Spleen (tissue), 13 donors: ENCODE measurements around the gene POLR2I. TPM values are rescaled to one million over a fixed set of nuclear protein-coding genes. Genes with fewer than 3 reads are reported as not detected.
A peak's percentile ranks its signal among the peaks of the same experiment; 100 is the strongest.

Source experiments
- DNase-seq: peaks from one replicate; pipeline ENCODE4 v3.0.0-alpha.2; 2020
- H3K27ac ChIP-seq, 8 donors: fragments of 200-600 bp; sonication (generic) in 7 of 8; 1 replicate in 4 of 8; 2 replicates in 4 of 8; pipeline versions ENCODE4 v1.5.0 to v1.8.0; 2016 to 2021; ENCODE audit warnings: inconsistent platforms in 4 of 8, mild to moderate bottlenecking in 4 of 8, moderate library complexity in 1 of 8
- H3K27me3 ChIP-seq, 7 donors: fragments of 200-600 bp; sonication (generic) in 6 of 7; replicated peaks in 1 of 7; 1 replicate in 4 of 7; 2 replicates in 3 of 7; pipeline versions ENCODE4 v1.5.0 to v1.8.0; 2016 to 2021; ENCODE audit warnings: inconsistent platforms in 3 of 7, mild to moderate bottlenecking in 1 of 7
- H3K36me3 ChIP-seq, 6 donors: fragments of 200-600 bp; sonication (generic) in 5 of 6; 1 replicate in 4 of 6; 2 replicates in 2 of 6; pipeline versions ENCODE4 v1.5.0 to v1.8.0; 2016 to 2021; ENCODE audit warnings: inconsistent platforms in 2 of 6
- H3K4me1 ChIP-seq, 6 donors: fragments of 200-600 bp; sonication (generic) in 5 of 6; 1 replicate in 3 of 6; 2 replicates in 3 of 6; pipeline versions ENCODE4 v1.5.0 to v1.8.0; 2016 to 2021; ENCODE audit warnings: inconsistent platforms in 3 of 6
- H3K4me3 ChIP-seq, 8 donors: fragments of 200-600 bp; sonication (generic) in 7 of 8; 1 replicate in 4 of 8; 2 replicates in 4 of 8; pipeline versions ENCODE4 v1.5.0 to v1.8.0; 2016 to 2021; ENCODE audit warnings: inconsistent platforms in 4 of 8, mild to moderate bottlenecking in 4 of 8, moderate library complexity in 2 of 8
- H3K9me3 ChIP-seq, 8 donors: fragments of 200-600 bp; sonication (generic) in 7 of 8; 1 replicate in 4 of 8; 2 replicates in 4 of 8; pipeline versions ENCODE4 v1.5.0 to v1.8.0; 2016 to 2021; ENCODE audit warnings: inconsistent platforms in 4 of 8
- CTCF ChIP-seq, 11 experiments: fragments of 200-600 bp in 7 of 11; fragments of 450-650 bp in 4 of 11; sonication (generic) in 4 of 11; IDR thresholded peaks in 8 of 11; conservative IDR thresholded peaks in 3 of 11; 1 replicate in 7 of 11; 2 replicates in 4 of 11; pipeline versions ENCODE4 v1.4.0 to v1.8.0; 2016 to 2021; ENCODE audit warnings: antibody characterized with exemption in 11 of 11, inconsistent platforms in 4 of 11, mild to moderate bottlenecking in 1 of 11
- POLR2A ChIP-seq, 3 donors: fragments of 450-650 bp; IDR thresholded peaks; one replicate each; pipeline ENCODE4 v1.5.1; 2017; ENCODE audit warnings: antibody characterized with exemption in 3 of 3, mild to moderate bottlenecking in 1 of 3
- POLR2AphosphoS5 ChIP-seq, 3 donors: sonication (generic); formaldehyde crosslinking; IDR thresholded peaks; one replicate each; pipeline ENCODE4 v1.5.1; 2017; ENCODE audit warnings: antibody characterized with exemption in 3 of 3
- WGBS, 5 donors: extraction: QIAGEN DNeasy Blood & Tissue Kit in 3 of 5; methylation state at CpG; one replicate each; pipeline versions ENCODE4 v1.1.5 to v1.1.7; 2013 to 2018; 5-methylcytosine and 5-hydroxymethylcytosine counted together
- intact Hi-C: fragments of 100-400 bp; cut with DNase I; formaldehyde crosslinking; loops from one replicate; pipeline ENCODE4 v1.15.0; 2023; ENCODE audit warnings: low total_unique reads
- long read RNA-seq, 2 donors: transcript quantifications; one replicate each; lab custom pipeline, GENCODE V29; 2026
- polyA plus RNA-seq, 3 donors: library from polyadenylated mRNA; stranded (reverse); fragments of 200-250 nt; gene quantifications; one replicate each; pipeline ENCODE4 v1.2.1, GENCODE V29; 2013
- total RNA-seq, 7 donors: library from RNA; depleted of rRNA in 3 of 7; stranded (reverse); fragments of >200 nt in 3 of 7; fragmentation: NEBNext Ultra II Directional in 4 of 7; extraction: Animal tissue kit (Norgen Biotek cat#: 25700) in 4 of 7; gene quantifications; one replicate each; pipeline versions ENCODE4 v1.1.0 to v1.2.1, GENCODE V29; 2016 to 2021
- donor health status: healthy with polysubstance abuse.
- donor health status: DM: no; HTN: no; CAD: no; lungs with moderate emphysema.
- donor health status: DM: no; HTN: no; CAD: no.
- donor health status: Bipolar disorder and iron deficiency.
- donor health status: healthy.
- donor health status: DM: no; HTN: no; CAD: no.
- donor health status: DM: yes; HTN: yes; CAD: no.

Gene POLR2I
- total RNA-seq = 10 to 100 TPM; 23.1 to 42.3 (median 36.6) TPM
- polyA plus RNA-seq = 10 to 100 TPM; 46.2 to 60.3 (median 52.4) TPM
- long read RNA-seq, donor 1, transcript POLR2I-206 (5 exons, 542 nt) = minor isoform, 5 of 47 reads
- long read RNA-seq, donor 1, transcript POLR2I-201 (6 exons, 913 nt) = major isoform, 41 of 47 reads
- long read RNA-seq, donor 1, partial matches to known transcripts = 0 of 47 reads
- long read RNA-seq, donor 1, other reads (novel, unspliced or antisense) = 0 of 47 reads
- long read RNA-seq, donor 2, transcript POLR2I-201 (6 exons, 913 nt) = major isoform, 24 of 25 reads
- long read RNA-seq, donor 2, partial matches to known transcripts = 0 of 25 reads
- long read RNA-seq, donor 2, other reads (novel, unspliced or antisense) = 0 of 25 reads

GRCh38 chr19:36114721-36115452 lies at the start of gene POLR2I:
POLR2I (minus strand) TSS chr19:36114875; CDS start chr19:36114856, 19 bp downstream.
- H3K4me1 ChIP-seq = peaks cover 15 to 57% (median 35%) of the 10 kb centered on the region in 6 donors
- peaks cover 0 to 71% (median 41%) of the 10 kb centered on the region in 6 donors for H3K36me3 ChIP-seq
- intact Hi-C loops = loop anchor here (10.0 kb wide), 1 partner anchor 60 kb away; the partner anchor contains the start of genes THAP8 and WDR62
- TF ChIP-seq CTCF (IDR thresholded peaks at IDR 0.05 in 8 of 11, conservative IDR thresholded peaks at IDR 0.05 in 3 of 11) = peak in 2 of 11 experiments; percentile 23 to 33
- peak in 1 of 3 donors; percentile 47 for TF ChIP-seq POLR2A (IDR thresholded peaks at IDR 0.05)
- TF ChIP-seq POLR2AphosphoS5 (IDR thresholded peaks at IDR 0.05) = peak; percentile 94 to 95 (median 95)
- H3K27me3 ChIP-seq = no peaks in the 10 kb centered on the region
- DNase-seq = peak; percentile 99
- H3K9me3 ChIP-seq = no peaks in the 10 kb centered on the region
- H3K4me3 ChIP-seq = peak within 1 kb of the TSS; percentile 55 to 96 (median 80)
- peak within 1 kb of the TSS; percentile 64 to 96 (median 92) for H3K27ac ChIP-seq
- WGBS, 5 donors = 0% methylated on average over 48 to 60 of the region's 60 CpGs

GRCh38 chr19:36163813-36164212 lies 49.1 kb upstream of the POLR2I start:
- Histone ChIP-seq H3K4me3 (no peak overlapping the region), H3K27ac (no peak overlapping the region), H3K9me3 (no peaks in the 10 kb centered on the region), H3K27me3 (no peaks in the 10 kb centered on the region), H3K4me1 (peaks cover 0 to 5% (median under 1%) of the 10 kb centered on the region in 6 donors), H3K36me3 (peaks cover 0 to 53% (median 0%) of the 10 kb centered on the region in 6 donors)
- 93 to 97% (median 96%) methylated on average over 12 of the region's 12 CpGs for WGBS, 5 donors
- DNase-seq = peak; percentile 38
- TF ChIP-seq POLR2AphosphoS5 (IDR thresholded peaks at IDR 0.05) (no peak), CTCF (IDR thresholded peaks at IDR 0.05 in 8 of 11, conservative IDR thresholded peaks at IDR 0.05 in 3 of 11) (no peak), POLR2A (IDR thresholded peaks at IDR 0.05) (no peak)
- intact Hi-C loops = no loop called here

- Histone ChIP-seq H3K9me3 (no peaks in the 10 kb centered on the region), H3K36me3 (peaks cover 0 to 41% (median 0%) of the 10 kb centered on the region in 6 donors), H3K27ac (no peak overlapping the region), H3K27me3 (no peaks in the 10 kb centered on the region), H3K4me1 (no peaks in the 10 kb centered on the region), H3K4me3 (no peak overlapping the region)
- peak; percentile 19 for DNase-seq
- TF ChIP-seq POLR2AphosphoS5 (IDR thresholded peaks at IDR 0.05) = no peak
- no peak for TF ChIP-seq POLR2A (IDR thresholded peaks at IDR 0.05)
- no peak for TF ChIP-seq CTCF (IDR thresholded peaks at IDR 0.05 in 8 of 11, conservative IDR thresholded peaks at IDR 0.05 in 3 of 11)
- intact Hi-C loops = no loop called here
- WGBS, 5 donors = 93 to 97% (median 93%) methylated on average over 7 of the region's 7 CpGs
Measured at GRCh38 chr19:36160821-36161596, 46.3 kb upstream of the POLR2I start.
